Measurements from ENCODE around the gene STBD1.
"Not testable (repeated sequence)": the region's sequence is repeated elsewhere in the genome, so short reads cannot be mapped to it uniquely, and the experiment has no call there.

STBD1 gene

GRCh38 chr4:76305971-76306881 is at the start of gene STBD1:
TSS of gene STBD1 (plus strand) at chr4:76306733. CDS start at chr4:76306770, 37 bp downstream.
- DNase-seq (ENCODE audit: low read depth), result peak; percentile 3

- no peak for DNase-seq (ENCODE audit: low read depth)
These were observed 49.6 kb upstream of the STBD1 start for GRCh38 chr4:76256968-76257367.

- no peak for DNase-seq (ENCODE audit: low read depth)
These were observed 48.7 kb upstream of the STBD1 start for GRCh38 chr4:76257824-76258223.

GRCh38 chr4:76260571-76260970 is 46.0 kb upstream of the STBD1 start:
- no peak for DNase-seq (ENCODE audit: low read depth)

GRCh38 chr4:76265631-76266218 is 40.8 kb upstream of the STBD1 start:
- no peak for DNase-seq (ENCODE audit: low read depth)

- DNase-seq (ENCODE audit: low read depth), result no peak
These were observed 39.9 kb upstream of the STBD1 start for GRCh38 chr4:76266627-76267026.

GRCh38 chr4:76267811-76268210 is 38.7 kb upstream of the STBD1 start:
- DNase-seq (ENCODE audit: low read depth), result no peak

GRCh38 chr4:76270244-76271175 is 36.0 kb upstream of the STBD1 start:
- no peak for DNase-seq (ENCODE audit: low read depth)

- DNase-seq (ENCODE audit: low read depth), result no peak
These were observed 35.3 kb upstream of the STBD1 start for GRCh38 chr4:76271248-76271647.

- DNase-seq (ENCODE audit: low read depth), result no peak
These were observed 34.5 kb upstream of the STBD1 start for GRCh38 chr4:76272073-76272472.

GRCh38 chr4:76272582-76272981 is 34.0 kb upstream of the STBD1 start:
- DNase-seq (ENCODE audit: low read depth), result no peak

GRCh38 chr4:76272999-76273398 is 33.5 kb upstream of the STBD1 start:
- no peak for DNase-seq (ENCODE audit: low read depth)

- no peak for DNase-seq (ENCODE audit: low read depth)
These were observed 30.9 kb upstream of the STBD1 start for GRCh38 chr4:76275486-76276124.

- no peak for DNase-seq (ENCODE audit: low read depth)
These were observed 29.7 kb upstream of the STBD1 start for GRCh38 chr4:76276813-76277212.

GRCh38 chr4:76277667-76278066 is 28.9 kb upstream of the STBD1 start:
- no peak for DNase-seq (ENCODE audit: low read depth)

GRCh38 chr4:76278583-76278982 is 27.9 kb upstream of the STBD1 start:
- no peak for DNase-seq (ENCODE audit: low read depth)

- no peak for DNase-seq (ENCODE audit: low read depth)
These were observed 27.1 kb upstream of the STBD1 start for GRCh38 chr4:76279462-76279861.

- DNase-seq (ENCODE audit: low read depth), result no peak
These were observed 25.8 kb upstream of the STBD1 start for GRCh38 chr4:76280488-76281441.

- DNase-seq (ENCODE audit: low read depth), result not testable (repeated sequence)
These were observed 24.9 kb upstream of the STBD1 start for GRCh38 chr4:76281594-76281993.

GRCh38 chr4:76282941-76283689 is 23.4 kb upstream of the STBD1 start:
- DNase-seq (ENCODE audit: low read depth), result no peak
